NCI-H82 treated with DMSO at 0.1 percent for 48 hours (cell line): ENCODE results near the gene LATS1.
"Not testable (repeated sequence)": the region's sequence is repeated elsewhere in the genome, so short reads cannot be mapped to it uniquely, and the experiment has no call there.

Experiments
- DNase-seq: peaks from one replicate; lab custom pipeline; 2025; ENCODE audit not compliant: unreplicated experiment; lab: John Stamatoyannopoulos, UW

LATS1 gene

GRCh38 chr6:149717588-149718458 is at the start of gene LATS1:
Gene LATS1, minus strand, starts transcription at chr6:149718101. Its CDS starts 15,975 bp downstream, at chr6:149702126.
- DNase-seq: peak; percentile 34

- no peak for DNase-seq
Observed at GRCh38 chr6:149766156-149766769, 48.4 kb upstream of the LATS1 start.

GRCh38 chr6:149763866-149764265 is 46.0 kb upstream of the LATS1 start:
- no peak for DNase-seq

- no peak for DNase-seq
Observed at GRCh38 chr6:149761438-149761837, 43.5 kb upstream of the LATS1 start.

- DNase-seq: no peak
Observed at GRCh38 chr6:149756261-149756636, 38.3 kb upstream of the LATS1 start.

GRCh38 chr6:149755300-149756260 is 37.7 kb upstream of the LATS1 start:
- no peak for DNase-seq

- DNase-seq: no peak
Observed at GRCh38 chr6:149754548-149754947, 36.6 kb upstream of the LATS1 start.

DNA sequence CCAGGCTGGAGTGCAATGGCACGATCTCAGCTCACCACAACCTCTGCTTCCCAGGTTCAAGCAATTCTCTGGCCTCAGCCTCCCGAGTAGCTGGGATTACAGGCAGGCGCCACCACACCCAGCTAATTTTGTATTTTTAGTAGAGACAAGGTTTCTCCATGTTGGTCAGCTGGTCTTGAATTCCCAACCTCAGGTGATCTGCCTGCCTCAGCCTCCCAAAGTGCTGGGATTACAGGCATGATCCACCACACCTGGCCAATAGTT is 35.4 kb upstream of the LATS1 start:
- not testable (repeated sequence) for DNase-seq

DNA sequence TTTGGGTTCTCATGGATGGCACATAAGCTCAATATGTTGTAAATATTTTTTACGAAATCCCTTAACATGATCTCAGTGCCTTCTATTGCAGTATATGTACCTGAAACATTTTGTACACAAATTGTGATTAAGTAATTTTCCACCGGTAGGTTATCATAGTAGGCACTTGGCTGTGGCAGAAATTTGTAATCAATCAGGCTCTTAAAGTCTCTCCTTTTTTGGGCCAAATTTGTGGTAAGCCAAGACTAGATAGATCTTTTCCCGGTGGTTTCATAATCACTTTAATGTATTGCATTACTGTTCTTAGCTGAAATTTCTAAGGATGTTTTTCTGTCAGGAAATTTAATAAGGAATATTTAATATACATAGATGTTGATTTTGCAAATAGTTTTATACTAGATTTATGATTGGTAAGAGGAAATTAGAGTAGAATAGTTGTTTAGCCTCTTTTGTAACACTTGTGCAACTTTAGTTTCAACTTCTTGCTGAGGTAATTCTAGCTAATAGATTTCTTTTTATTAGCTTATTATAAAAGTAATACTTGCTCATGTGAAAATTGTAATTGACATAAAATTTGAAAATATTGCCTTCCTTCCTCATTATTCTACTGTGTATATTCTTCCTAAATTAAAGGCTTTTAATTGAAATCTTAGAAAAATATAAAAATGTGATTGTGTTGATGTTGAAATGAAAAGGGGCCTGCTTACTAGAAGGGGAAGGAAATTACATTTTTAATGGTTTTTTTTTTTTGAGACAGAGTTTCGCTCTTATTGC is 34.9 kb upstream of the LATS1 start:
- DNase-seq: no peak

DNA sequence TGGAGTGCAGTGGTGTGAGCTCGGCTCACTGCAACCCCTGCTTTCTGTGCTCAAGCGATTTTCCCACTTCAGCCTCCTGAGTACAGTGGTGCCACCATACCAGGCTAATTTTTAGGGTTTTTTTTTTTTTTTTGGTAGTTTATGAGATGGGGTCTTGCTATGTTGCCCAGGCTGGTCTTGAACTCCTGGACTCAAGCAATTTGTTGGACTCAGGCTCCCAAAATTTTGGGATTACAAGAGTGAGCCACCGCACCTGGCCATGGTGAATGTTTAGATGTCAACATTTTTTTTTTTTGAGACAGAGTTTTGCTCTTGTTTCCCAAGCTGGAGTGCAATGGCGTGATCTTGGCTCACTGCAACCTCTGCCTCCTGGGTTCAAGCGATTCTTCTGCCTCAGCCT is 34.0 kb upstream of the LATS1 start:
- DNase-seq: not testable (repeated sequence)

GRCh38 chr6:149751239-149751638 is 33.3 kb upstream of the LATS1 start:
- DNase-seq: no peak

GRCh38 chr6:149750136-149750609 is 32.3 kb upstream of the LATS1 start:
- DNase-seq: peak; percentile 38

GRCh38 chr6:149749594-149750135 is 31.8 kb upstream of the LATS1 start, which contains the start of gene PCMT1:
Gene PCMT1, plus strand, starts transcription at chr6:149749741. Its CDS starts 161 bp downstream, at chr6:149749902.
- DNase-seq: peak; percentile 58

GRCh38 chr6:149749082-149749593 is 31.2 kb upstream of the LATS1 start:
- DNase-seq: not testable (repeated sequence)

DNA sequence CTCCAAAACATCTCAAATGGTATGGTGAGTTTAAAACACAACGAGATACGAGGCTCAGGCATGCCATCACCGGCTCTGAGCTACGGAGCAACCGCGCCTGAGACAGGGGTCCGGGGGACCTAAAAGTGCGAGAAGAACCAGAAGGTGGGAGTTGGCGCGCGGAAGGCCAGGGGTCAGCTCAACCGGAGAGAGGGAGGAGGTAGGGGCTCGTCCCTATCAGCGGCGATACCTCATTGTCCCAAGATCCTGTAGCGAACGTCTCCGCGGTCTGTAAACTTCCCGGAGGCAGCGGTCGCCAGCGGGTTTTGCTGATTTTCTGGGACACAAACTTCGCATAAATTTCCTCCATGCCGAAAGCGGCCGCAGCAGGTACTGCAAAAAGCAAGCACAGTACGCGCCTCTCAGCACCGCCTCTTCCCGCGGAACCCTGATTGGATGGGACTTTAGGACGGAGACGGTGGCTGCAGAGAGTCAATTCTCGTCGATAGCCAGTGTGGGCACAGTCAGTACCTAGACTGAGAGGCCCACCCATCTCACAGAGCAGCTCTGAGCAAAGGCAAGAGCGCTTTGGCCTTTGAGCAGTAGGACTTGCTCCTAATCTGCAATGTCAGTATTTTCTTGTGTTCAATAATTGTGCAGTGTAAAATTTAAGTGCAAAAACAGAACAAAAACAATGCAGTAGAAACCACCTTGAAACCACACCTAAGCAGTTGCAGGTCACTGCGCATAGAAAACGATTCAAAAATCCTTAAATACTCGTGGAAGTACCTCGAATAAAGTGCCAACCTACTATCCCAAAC is 28.4 kb upstream of the LATS1 start, which contains the start of gene NUP43:
Gene NUP43, minus strand, starts transcription at position 383 of the 800 bp plus-strand sequence. Its CDS starts 34 bp downstream, at position 349.
- peak; percentile 91 for DNase-seq

- DNase-seq: not testable (repeated sequence)
Observed at GRCh38 chr6:149745252-149745651, 27.4 kb upstream of the LATS1 start.

GRCh38 chr6:149734915-149735314 is 17.0 kb upstream of the LATS1 start:
- no peak for DNase-seq

GRCh38 chr6:149733089-149733720 is 15.3 kb upstream of the LATS1 start:
- DNase-seq: no peak

- DNase-seq: no peak
Observed at GRCh38 chr6:149729824-149730223, 11.9 kb upstream of the LATS1 start.
